K562 (cell line): ENCODE results near the gene GGA2. TPM values are rescaled to one million over a fixed set of nuclear protein-coding genes. Genes with fewer than 3 reads are reported as not detected.

Experiments
- CBX2 ChIP-seq: fragments of 200-600 bp; sonication (generic); IDR thresholded peaks from one replicate; pipeline ENCODE4 v1.6.1; 2012; ENCODE audit warnings: mild to moderate bottlenecking, low read length, inconsistent platforms; ENCODE audit not compliant: insufficient read depth, poor library complexity, severe bottlenecking
- KAT8 ChIP-seq: fragments of 450-650 bp; IDR thresholded peaks from 2 replicates; pipeline ENCODE4 v1.6.1; 2016; ENCODE audit warnings: low read depth, mild to moderate bottlenecking
- KLF16 ChIP-seq: IDR thresholded peaks from 2 replicates; pipeline ENCODE4 v1.6.1; 2016; ENCODE audit warnings: antibody characterized with exemption
- NFIX ChIP-seq: fragments of 250-450 bp; sonication (Bioruptor Pico); IDR thresholded peaks from 2 replicates; pipeline ENCODE4 v1.4.0; 2020; ENCODE audit warnings: low read depth, mild to moderate bottlenecking, moderate library complexity
- PHF8 ChIP-seq: fragments of 200-600 bp; sonication (generic); IDR thresholded peaks from 2 replicates; pipeline ENCODE4 v1.6.1; 2012; ENCODE audit warnings: mixed run types, mild to moderate bottlenecking, inconsistent platforms, low read length, moderate library complexity, borderline replicate concordance
- PYGO2 ChIP-seq: fragments of 450-650 bp; IDR thresholded peaks from 2 replicates; pipeline ENCODE4 v1.6.1; 2016; ENCODE audit warnings: mild to moderate bottlenecking, missing genetic modification characterization, moderate library complexity, missing compliant biosample characterization
- RUNX1 ChIP-seq: sonication (generic); IDR thresholded peaks from 2 replicates; pipeline ENCODE4 v1.6.1; 2016; ENCODE audit warnings: antibody characterized with exemption, low read depth
- SMARCC2 ChIP-seq: fragments of 450-650 bp; IDR thresholded peaks from 2 replicates; pipeline ENCODE4 v1.6.1; 2017; ENCODE audit warnings: antibody characterized with exemption, moderate library complexity, mild to moderate bottlenecking, low read depth
- ZBED1 ChIP-seq: IDR thresholded peaks from 2 replicates; pipeline ENCODE4 v1.6.1; 2014
- ZBTB17 ChIP-seq: fragments of 450-650 bp; formaldehyde crosslinking; IDR thresholded peaks from 2 replicates; pipeline ENCODE4 v1.4.0; 2020; ENCODE audit warnings: mild to moderate bottlenecking
- ZBTB49 ChIP-seq: sonication (generic); formaldehyde crosslinking; IDR thresholded peaks from 2 replicates; pipeline ENCODE4 v1.8.0; 2022; ENCODE audit warnings: missing genetic modification reagents, mild to moderate bottlenecking, borderline replicate concordance
- polyA plus RNA-seq, 8 experiments: library from polyadenylated mRNA; depleted of rRNA in 4 of 8; stranded (reverse) in 5 of 8; unstranded in 3 of 8; fragments of >200 nt; fragmentation: Nextera tagmentation in 2 of 8; fragmentation: Illumina TruSeq in 1 of 8; extraction: Ambion mirVana in 2 of 8; extraction: Trizol in 1 of 8; gene quantifications; 2 replicates each; pipeline versions ENCODE4 v1.2.1 to v1.2.3, GENCODE V29; 2011 to 2014; ENCODE audit warnings: inconsistent platforms in 1 of 8, missing spikeins in 1 of 8
- total RNA-seq, 7 experiments: library from RNA; depleted of rRNA in 6 of 7; stranded (reverse); fragments of >200 nt in 6 of 7; fragmentation: Illumina TruSeq in 2 of 7; extraction: Trizol in 2 of 7; gene quantifications; 2 replicates each; pipeline versions ENCODE4 v1.2.1 to v1.2.3, GENCODE V29; 2011 to 2021; ENCODE audit warnings: low replicate concordance in 1 of 7
- TF ChIP-seq, protein P1 (sequence below): fragments of 450-650 bp; IDR thresholded peaks from 2 replicates; pipeline ENCODE4 v1.6.1; 2016; ENCODE audit warnings: mild to moderate bottlenecking, moderate library complexity
- TF ChIP-seq, protein P2 (sequence below): fragments of 250-450 bp; sonication (Bioruptor Pico); IDR thresholded peaks from 2 replicates; pipeline ENCODE4 v1.9.0; 2021; ENCODE audit warnings: mild to moderate bottlenecking

The GGA2 gene
- total and polyA plus RNA-seq, 9 of the 15 experiments (the other 6 are each of a cell fraction or from before 2014, with no cell fraction given), result 11.9 to 133 (median 66.3) TPM

DNA sequence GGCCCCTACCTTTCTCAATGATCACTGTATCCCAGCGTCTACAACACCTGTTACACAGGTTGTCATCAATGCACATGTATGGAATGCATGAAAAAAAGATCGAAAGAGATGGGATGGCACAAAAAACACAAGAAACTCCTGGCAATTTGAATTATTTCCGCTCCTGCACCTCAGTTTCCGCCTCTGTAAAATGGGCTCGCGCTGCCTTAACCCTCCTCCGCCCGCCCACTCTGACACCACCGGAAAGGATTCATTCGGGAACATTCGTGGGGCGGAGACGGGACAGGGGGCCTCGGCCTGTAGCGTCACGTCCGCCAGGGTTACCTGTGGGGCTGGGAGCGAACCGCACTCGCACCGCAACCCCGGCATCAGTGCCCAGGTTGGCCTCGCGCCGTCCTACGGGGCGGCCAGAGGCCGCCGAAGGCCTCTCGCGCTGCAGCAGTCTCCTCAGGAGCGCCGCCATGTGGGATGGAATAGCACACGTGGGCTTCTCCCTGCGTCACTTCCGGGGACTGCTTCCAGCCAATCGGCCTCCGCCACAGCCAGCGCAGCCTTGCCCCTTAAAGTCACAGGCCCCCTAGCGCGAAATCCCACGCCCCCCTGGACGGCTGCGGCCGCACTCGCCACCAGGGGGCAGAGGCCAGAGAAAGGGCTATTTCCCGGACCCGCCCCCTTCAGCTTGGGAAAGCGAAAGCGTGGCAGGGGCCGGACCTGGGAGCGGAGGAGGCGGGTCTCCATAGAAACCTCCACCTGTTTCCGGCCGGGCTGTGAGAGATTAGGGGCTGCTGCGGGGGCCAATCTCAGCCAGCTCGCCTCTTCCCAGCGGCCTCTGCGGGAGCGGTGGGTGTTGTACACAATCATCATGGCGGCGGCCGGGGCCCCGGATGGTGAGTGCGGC is 46.8 kb upstream of the GGA2 start, which contains the start of the genes EARS2 and UBFD1 (continued):
- TF ChIP-seq, protein P1, sequence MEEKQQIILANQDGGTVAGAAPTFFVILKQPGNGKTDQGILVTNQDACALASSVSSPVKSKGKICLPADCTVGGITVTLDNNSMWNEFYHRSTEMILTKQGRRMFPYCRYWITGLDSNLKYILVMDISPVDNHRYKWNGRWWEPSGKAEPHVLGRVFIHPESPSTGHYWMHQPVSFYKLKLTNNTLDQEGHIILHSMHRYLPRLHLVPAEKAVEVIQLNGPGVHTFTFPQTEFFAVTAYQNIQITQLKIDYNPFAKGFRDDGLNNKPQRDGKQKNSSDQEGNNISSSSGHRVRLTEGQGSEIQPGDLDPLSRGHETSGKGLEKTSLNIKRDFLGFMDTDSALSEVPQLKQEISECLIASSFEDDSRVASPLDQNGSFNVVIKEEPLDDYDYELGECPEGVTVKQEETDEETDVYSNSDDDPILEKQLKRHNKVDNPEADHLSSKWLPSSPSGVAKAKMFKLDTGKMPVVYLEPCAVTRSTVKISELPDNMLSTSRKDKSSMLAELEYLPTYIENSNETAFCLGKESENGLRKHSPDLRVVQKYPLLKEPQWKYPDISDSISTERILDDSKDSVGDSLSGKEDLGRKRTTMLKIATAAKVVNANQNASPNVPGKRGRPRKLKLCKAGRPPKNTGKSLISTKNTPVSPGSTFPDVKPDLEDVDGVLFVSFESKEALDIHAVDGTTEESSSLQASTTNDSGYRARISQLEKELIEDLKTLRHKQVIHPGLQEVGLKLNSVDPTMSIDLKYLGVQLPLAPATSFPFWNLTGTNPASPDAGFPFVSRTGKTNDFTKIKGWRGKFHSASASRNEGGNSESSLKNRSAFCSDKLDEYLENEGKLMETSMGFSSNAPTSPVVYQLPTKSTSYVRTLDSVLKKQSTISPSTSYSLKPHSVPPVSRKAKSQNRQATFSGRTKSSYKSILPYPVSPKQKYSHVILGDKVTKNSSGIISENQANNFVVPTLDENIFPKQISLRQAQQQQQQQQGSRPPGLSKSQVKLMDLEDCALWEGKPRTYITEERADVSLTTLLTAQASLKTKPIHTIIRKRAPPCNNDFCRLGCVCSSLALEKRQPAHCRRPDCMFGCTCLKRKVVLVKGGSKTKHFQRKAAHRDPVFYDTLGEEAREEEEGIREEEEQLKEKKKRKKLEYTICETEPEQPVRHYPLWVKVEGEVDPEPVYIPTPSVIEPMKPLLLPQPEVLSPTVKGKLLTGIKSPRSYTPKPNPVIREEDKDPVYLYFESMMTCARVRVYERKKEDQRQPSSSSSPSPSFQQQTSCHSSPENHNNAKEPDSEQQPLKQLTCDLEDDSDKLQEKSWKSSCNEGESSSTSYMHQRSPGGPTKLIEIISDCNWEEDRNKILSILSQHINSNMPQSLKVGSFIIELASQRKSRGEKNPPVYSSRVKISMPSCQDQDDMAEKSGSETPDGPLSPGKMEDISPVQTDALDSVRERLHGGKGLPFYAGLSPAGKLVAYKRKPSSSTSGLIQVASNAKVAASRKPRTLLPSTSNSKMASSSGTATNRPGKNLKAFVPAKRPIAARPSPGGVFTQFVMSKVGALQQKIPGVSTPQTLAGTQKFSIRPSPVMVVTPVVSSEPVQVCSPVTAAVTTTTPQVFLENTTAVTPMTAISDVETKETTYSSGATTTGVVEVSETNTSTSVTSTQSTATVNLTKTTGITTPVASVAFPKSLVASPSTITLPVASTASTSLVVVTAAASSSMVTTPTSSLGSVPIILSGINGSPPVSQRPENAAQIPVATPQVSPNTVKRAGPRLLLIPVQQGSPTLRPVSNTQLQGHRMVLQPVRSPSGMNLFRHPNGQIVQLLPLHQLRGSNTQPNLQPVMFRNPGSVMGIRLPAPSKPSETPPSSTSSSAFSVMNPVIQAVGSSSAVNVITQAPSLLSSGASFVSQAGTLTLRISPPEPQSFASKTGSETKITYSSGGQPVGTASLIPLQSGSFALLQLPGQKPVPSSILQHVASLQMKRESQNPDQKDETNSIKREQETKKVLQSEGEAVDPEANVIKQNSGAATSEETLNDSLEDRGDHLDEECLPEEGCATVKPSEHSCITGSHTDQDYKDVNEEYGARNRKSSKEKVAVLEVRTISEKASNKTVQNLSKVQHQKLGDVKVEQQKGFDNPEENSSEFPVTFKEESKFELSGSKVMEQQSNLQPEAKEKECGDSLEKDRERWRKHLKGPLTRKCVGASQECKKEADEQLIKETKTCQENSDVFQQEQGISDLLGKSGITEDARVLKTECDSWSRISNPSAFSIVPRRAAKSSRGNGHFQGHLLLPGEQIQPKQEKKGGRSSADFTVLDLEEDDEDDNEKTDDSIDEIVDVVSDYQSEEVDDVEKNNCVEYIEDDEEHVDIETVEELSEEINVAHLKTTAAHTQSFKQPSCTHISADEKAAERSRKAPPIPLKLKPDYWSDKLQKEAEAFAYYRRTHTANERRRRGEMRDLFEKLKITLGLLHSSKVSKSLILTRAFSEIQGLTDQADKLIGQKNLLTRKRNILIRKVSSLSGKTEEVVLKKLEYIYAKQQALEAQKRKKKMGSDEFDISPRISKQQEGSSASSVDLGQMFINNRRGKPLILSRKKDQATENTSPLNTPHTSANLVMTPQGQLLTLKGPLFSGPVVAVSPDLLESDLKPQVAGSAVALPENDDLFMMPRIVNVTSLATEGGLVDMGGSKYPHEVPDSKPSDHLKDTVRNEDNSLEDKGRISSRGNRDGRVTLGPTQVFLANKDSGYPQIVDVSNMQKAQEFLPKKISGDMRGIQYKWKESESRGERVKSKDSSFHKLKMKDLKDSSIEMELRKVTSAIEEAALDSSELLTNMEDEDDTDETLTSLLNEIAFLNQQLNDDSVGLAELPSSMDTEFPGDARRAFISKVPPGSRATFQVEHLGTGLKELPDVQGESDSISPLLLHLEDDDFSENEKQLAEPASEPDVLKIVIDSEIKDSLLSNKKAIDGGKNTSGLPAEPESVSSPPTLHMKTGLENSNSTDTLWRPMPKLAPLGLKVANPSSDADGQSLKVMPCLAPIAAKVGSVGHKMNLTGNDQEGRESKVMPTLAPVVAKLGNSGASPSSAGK, result peak; percentile 73; the same call in 1 of the 2 replicates
- TF ChIP-seq KAT8, result no peak
- TF ChIP-seq, protein P2, sequence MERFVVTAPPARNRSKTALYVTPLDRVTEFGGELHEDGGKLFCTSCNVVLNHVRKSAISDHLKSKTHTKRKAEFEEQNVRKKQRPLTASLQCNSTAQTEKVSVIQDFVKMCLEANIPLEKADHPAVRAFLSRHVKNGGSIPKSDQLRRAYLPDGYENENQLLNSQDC, result no peak
- no peak for TF ChIP-seq PYGO2
- peak; percentile 85 for TF ChIP-seq PHF8
- no peak for TF ChIP-seq ZBTB49 (CRISPR knock-in tag)
- peak; percentile 57; the same call in 1 of the 2 replicates for TF ChIP-seq RUNX1
- no peak for TF ChIP-seq NFIX
- TF ChIP-seq ZBED1, result no peak
- TF ChIP-seq CBX2, result no peak
- TF ChIP-seq ZBTB17, result 0 out of 2 replicates have a peak, but pooled peaks have one; percentile 30
- no peak for TF ChIP-seq SMARCC2
- TF ChIP-seq KLF16, result 0 out of 2 replicates have a peak, but pooled peaks have one; percentile 49
